ENCODE results near the gene OR56B1.

OR56B1 gene

DNA sequence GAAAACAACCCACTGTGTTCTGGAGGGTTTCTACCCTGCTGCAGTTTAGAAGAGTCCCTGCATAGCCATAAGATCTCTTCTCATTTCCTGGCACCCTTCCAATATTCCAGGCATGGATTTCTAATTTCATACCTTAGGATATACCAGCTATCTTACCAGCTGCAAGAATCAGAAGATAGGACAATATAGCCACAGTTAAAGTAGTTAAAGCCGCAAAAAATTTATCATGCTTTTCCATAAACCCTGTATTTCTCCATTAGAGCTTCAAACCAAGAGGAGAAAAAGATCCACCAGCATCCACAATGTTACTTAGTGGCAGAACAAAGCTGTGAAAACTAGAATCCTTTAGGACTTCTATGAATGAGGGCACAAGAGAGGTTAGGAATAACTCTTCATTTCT is 8.6 kb upstream of the OR56B1 start:
- DNase-seq (ENCODE audit: low read depth in 2 of 2): no peak

DNA sequence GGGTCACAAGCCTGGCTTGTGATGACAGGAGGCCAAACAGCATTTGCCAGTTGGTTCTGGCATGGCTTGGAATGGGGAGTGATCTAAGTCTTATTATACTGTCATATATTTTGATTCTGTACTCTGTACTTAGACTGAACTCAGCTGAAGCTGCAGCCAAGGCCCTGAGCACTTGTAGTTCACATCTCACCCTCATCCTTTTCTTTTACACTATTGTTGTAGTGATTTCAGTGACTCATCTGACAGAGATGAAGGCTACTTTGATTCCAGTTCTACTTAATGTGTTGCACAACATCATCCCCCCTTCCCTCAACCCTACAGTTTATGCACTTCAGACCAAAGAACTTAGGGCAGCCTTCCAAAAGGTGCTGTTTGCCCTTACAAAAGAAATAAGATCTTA is 843 bp downstream of the OR56B1 start:
- no peak for DNase-seq (ENCODE audit: low read depth in 2 of 2)

DNA sequence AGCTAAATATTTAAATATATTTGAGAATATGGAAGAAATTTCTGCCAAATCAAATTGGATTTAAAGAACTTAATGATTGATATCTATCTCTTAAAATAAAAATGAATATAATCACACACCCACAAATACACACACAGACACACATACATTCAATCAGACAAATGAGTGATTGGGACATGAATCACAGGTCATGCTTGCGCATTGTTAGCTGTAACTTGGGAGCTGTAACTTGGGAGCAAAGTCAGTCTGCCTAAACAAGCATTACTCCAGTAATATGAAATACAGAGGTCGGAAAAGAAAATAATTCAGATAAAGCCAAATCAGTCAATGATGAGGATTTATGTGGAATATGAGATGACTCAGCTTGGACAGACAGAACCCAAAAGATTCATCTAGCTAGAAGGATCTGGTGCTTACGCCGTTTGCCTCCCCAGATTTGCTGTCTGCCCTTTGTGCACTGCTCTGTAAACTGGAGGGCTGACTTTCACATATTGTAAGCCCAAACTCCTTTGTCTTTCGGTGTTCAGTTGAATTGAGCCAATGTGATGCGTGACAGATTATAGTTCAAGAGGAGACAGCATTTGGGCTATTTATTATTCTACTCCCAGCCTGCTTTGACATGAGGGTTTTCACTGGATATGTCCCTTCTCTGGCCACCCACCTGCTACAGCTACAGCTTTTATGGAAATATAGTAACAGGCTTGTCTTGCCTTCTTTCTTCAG is 1.6 kb downstream of the OR56B1 start:
- DNase-seq (ENCODE audit: low read depth in 2 of 2): no peak

DNA sequence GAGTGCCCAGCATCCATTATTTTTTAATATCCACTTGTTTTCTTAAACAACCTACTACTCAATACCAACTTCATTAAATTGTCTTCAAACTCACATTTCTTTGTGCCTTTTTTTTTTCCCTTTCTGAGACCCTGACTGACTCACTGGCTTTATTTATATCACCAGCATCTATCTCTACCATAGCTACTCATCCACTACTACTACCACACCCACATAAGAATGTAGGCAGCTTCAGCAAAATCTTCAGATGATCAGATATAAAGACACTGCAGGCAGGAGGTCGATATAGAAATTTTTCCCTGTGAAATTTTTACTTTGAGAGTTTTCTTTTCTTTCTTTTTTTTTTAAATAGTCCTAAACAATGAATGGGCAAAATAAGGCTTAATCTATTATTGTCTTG is 2.2 kb downstream of the OR56B1 start:
- no peak for DNase-seq (ENCODE audit: low read depth in 2 of 2)

DNA sequence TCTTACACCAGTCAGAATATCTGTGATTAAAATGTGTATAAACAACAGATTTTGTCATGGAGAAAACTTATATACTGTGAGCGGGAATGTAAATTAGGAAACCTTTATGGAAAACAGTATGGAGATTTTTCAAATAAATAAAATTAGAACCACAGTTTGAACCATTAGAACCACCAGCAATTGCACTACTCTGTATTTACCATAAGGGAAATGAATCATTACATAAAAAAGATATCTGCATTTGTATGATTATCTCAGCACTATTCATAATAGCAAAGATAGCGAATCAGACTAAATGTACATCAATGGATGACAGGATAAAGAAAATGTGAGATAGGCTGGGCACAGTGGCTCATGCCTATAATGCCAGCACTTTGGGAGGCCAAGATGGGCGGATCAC is 10.4 kb downstream of the OR56B1 start:
- DNase-seq (ENCODE audit: low read depth in 2 of 2): no peak

DNA sequence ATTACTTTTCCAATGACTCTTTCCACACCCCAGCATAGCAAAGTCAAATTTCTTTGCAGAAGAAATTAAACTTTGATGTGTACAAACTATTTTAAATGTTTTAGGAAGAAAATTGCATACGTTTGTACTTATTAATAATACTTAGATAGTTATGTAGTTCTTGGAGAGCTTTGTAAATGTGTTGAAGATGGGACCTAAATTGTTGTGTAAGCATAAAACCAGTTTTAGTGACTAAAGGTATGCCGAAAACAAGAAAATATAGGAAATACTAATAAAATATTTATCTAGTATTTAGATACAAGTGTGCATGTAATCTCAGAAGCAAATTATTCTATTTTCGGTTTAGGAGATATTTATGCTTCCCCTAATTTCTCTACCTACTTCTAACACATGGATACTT is 13.6 kb downstream of the OR56B1 start:
- DNase-seq (ENCODE audit: low read depth in 2 of 2): no peak

DNA sequence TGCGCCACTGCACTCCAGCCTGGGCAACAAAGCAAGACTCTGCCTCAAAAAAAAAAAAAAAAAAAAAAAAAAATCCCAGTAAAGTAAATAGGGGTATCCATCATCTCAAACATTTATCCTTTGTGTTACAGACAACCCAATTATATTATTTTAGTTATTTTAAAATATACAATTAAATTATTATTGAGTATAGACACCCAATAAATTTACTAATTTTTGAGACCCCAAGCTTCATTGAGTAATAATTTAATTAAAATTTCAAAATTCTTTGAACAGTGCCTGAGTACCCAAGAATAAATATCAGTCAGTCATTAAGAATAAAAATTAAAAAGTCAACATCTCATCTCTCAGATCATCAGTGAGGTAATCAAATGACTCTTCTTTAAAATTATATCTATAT is 17.7 kb downstream of the OR56B1 start, which contains the start of gene OR52N4:
TSS of gene OR52N4 (plus strand) at position 301 of the 400 bp plus-strand sequence. CDS start 498 bp downstream, outside the sequence.
- no peak for DNase-seq (ENCODE audit: low read depth in 2 of 2)

DNA sequence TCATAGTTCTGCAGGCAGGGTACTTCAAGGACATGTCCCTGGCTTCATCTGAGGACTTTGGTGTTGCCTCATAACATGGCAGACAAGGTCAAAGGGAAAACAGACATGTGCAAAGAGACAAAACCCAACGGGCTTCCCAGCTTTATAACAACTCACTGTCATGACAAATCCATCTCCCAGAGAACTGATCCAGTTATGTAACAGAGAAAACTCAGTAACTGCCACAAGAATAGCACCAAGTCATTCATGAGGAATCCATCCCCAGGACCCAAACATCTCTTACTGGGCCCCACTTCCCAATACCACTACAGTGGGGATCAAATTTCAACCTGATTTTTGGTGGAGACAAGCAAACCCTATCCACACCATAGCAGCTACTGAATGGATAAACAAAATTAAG is 30.8 kb downstream of the OR56B1 start:
- DNase-seq (ENCODE audit: low read depth in 2 of 2): no peak

DNA sequence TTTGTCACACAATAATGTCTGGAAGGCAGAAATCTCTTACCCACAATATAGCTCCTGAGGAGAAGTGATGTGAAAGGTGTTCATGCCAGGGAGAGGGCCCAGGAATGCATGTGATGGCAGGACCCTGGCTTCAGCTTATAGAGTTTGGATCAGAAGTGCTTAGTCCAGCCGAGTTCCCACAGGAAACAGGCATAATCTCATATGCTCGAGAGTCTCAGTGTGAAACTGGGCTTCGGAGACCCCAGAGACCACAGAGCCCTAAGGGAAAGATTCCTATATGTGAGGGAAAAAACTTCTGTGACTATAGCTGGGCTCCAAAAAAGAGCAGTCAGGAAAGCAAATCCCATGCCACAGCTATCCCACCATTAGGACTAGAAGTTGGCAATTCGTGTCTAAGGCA is 47.0 kb downstream of the OR56B1 start, which contains the start of gene OR52N5:
TSS of gene OR52N5 (minus strand) at position 101 of the 400 bp plus-strand sequence. CDS start 4,721 bp downstream, outside the sequence.
- no peak for DNase-seq (ENCODE audit: low read depth in 2 of 2)
